H9 (cell line): ENCODE data around the gene CCDC80. TPM values are rescaled to one million over a fixed set of nuclear protein-coding genes. Genes with fewer than 3 reads are reported as not detected.

ENCODE experiments used
- DNase-seq: peaks from one replicate; pipeline ENCODE4 v3.0.0-alpha.2; 2017
- H2AFZ ChIP-seq: one replicate; pipeline ENCODE4 v1.6.1; 2013; ENCODE audit warnings: mild to moderate bottlenecking, low read length, control low read depth, moderate library complexity
- H2AK5ac ChIP-seq: 2 replicates; pipeline ENCODE4 v1.6.1; 2013; ENCODE audit warnings: low read length, control low read depth, mixed read lengths; ENCODE audit not compliant: insufficient read length
- H2BK120ac ChIP-seq: one replicate; pipeline ENCODE4 v1.6.1; 2013; ENCODE audit warnings: low read depth, mild to moderate bottlenecking, low read length, control low read depth, inconsistent platforms; ENCODE audit not compliant: poor library complexity, severe bottlenecking
- H2BK12ac ChIP-seq: 2 replicates; pipeline ENCODE4 v1.6.1; 2013; ENCODE audit warnings: low read length, control low read depth, mixed read lengths, low read depth; ENCODE audit not compliant: insufficient read length
- H2BK15ac ChIP-seq: 2 replicates; pipeline ENCODE4 v1.6.1; 2013; ENCODE audit warnings: low read depth, low read length, control low read depth
- H2BK20ac ChIP-seq: one replicate; pipeline ENCODE4 v1.6.1; 2013; ENCODE audit warnings: low read depth, mild to moderate bottlenecking, low read length, control low read depth, inconsistent platforms; ENCODE audit not compliant: poor library complexity, severe bottlenecking
- H2BK5ac ChIP-seq: 2 replicates; pipeline ENCODE4 v1.6.1; 2013; ENCODE audit warnings: low read length, control low read depth, mixed read lengths; ENCODE audit not compliant: insufficient read length
- H3K14ac ChIP-seq: 2 replicates; pipeline ENCODE4 v1.6.1; 2013; ENCODE audit warnings: low read length, control low read depth; ENCODE audit not compliant: insufficient read depth
- H3K18ac ChIP-seq: 2 replicates; pipeline ENCODE4 v1.6.1; 2013; ENCODE audit warnings: low read depth, mild to moderate bottlenecking, mixed read lengths, low read length, control low read depth; ENCODE audit not compliant: insufficient read length
- H3K23ac ChIP-seq: 2 replicates; pipeline ENCODE4 v1.6.1; 2013; ENCODE audit warnings: low read length, control low read depth, mixed read lengths, low read depth; ENCODE audit not compliant: insufficient read length
- H3K23me2 ChIP-seq: 2 replicates; pipeline ENCODE4 v1.6.1; 2013; ENCODE audit warnings: low read depth, mild to moderate bottlenecking, mixed read lengths, low read length, control low read depth; ENCODE audit not compliant: insufficient read length, poor library complexity, severe bottlenecking
- H3K27ac ChIP-seq: 2 replicates; pipeline ENCODE4 v1.5.1; 2013; ENCODE audit warnings: low read length, control low read depth, mixed read lengths, low read depth; ENCODE audit not compliant: insufficient read length
- H3K27me3 ChIP-seq: 2 replicates; pipeline ENCODE4 v1.6.1; 2013; ENCODE audit warnings: low read length, control low read depth, inconsistent platforms; ENCODE audit not compliant: insufficient read depth
- H3K4ac ChIP-seq: 2 replicates; pipeline ENCODE4 v1.6.1; 2013; ENCODE audit warnings: low read depth, mild to moderate bottlenecking, control low read depth, inconsistent platforms, low read length, moderate library complexity
- H3K4me1 ChIP-seq: 2 replicates; pipeline ENCODE4 v1.6.1; 2013; ENCODE audit warnings: low read length, control low read depth, inconsistent platforms; ENCODE audit not compliant: insufficient read depth
- H3K4me2 ChIP-seq: 2 replicates; pipeline ENCODE4 v1.6.1; 2013; ENCODE audit warnings: low read length, control low read depth, mixed read lengths; ENCODE audit not compliant: insufficient read length, insufficient read depth
- H3K56ac ChIP-seq: 2 replicates; pipeline ENCODE4 v1.6.1; 2013; ENCODE audit warnings: low read depth, mild to moderate bottlenecking, mixed read lengths, low read length, control low read depth; ENCODE audit not compliant: insufficient read length
- H3K79me1 ChIP-seq: 2 replicates; pipeline ENCODE4 v1.6.1; 2013; ENCODE audit warnings: low read depth, mild to moderate bottlenecking, moderate library complexity, low read length, control low read depth, inconsistent platforms; ENCODE audit not compliant: insufficient read depth, poor library complexity, severe bottlenecking
- H3K79me2 ChIP-seq: 2 replicates; pipeline ENCODE4 v1.6.1; 2013; ENCODE audit warnings: low read length, control low read depth, inconsistent platforms; ENCODE audit not compliant: insufficient read depth
- H3K9ac ChIP-seq: 2 replicates; pipeline ENCODE4 v1.6.1; 2013; ENCODE audit warnings: low read length, control low read depth, mixed read lengths; ENCODE audit not compliant: insufficient read length; ENCODE audit errors: extremely low read depth
- H3K9me3 ChIP-seq: one replicate; pipeline ENCODE4 v1.6.1; 2013; ENCODE audit warnings: low read depth, low read length, inconsistent platforms; ENCODE audit not compliant: control insufficient read depth
- H3T11ph ChIP-seq: one replicate; pipeline ENCODE4 v1.6.1; 2013; ENCODE audit warnings: mild to moderate bottlenecking, low read length, control low read depth, inconsistent platforms
- H4K20me1 ChIP-seq: one replicate; pipeline ENCODE4 v1.6.1; 2013; ENCODE audit not compliant: control insufficient read depth, insufficient read length, insufficient read depth
- H4K5ac ChIP-seq: 2 replicates; pipeline ENCODE4 v1.6.1; 2013; ENCODE audit warnings: low read depth, mild to moderate bottlenecking, mixed read lengths, low read length, control low read depth; ENCODE audit not compliant: insufficient read length
- H4K8ac ChIP-seq: replicated peaks from 2 replicates; pipeline ENCODE4 v1.6.1; 2013; ENCODE audit warnings: low read length, control low read depth, mixed read lengths, low read depth; ENCODE audit not compliant: insufficient read length
- H4K91ac ChIP-seq: 2 replicates; pipeline ENCODE4 v1.6.1; 2013; ENCODE audit warnings: low read depth, mild to moderate bottlenecking, moderate library complexity, mixed read lengths, low read length, control low read depth; ENCODE audit not compliant: insufficient read length
- H3K27ac Mint-ChIP-seq, 3 experiments: 2 replicates in 2 of 3; 3 replicates in 1 of 3; pipeline ENCODE4 v1.8.0; 2020 to 2021; ENCODE audit warnings: mixed read lengths in 3 of 3, mild to moderate bottlenecking in 1 of 3, moderate library complexity in 1 of 3
- H3K27me3 Mint-ChIP-seq: 2 replicates; pipeline ENCODE4 v1.8.0; 2021; ENCODE audit warnings: low read depth, mild to moderate bottlenecking, moderate library complexity, mixed read lengths
- H3K36me3 Mint-ChIP-seq, 3 experiments: 2 replicates in 2 of 3; 3 replicates in 1 of 3; pipeline ENCODE4 v1.8.0; 2020 to 2021; ENCODE audit warnings: low read depth in 3 of 3, mixed read lengths in 3 of 3; ENCODE audit not compliant: insufficient read depth in 1 of 3
- H3K4me1 Mint-ChIP-seq, 2 experiments: 2 replicates each; pipeline ENCODE4 v1.8.0; 2020; ENCODE audit warnings: mixed read lengths in 2 of 2
- H3K4me3 Mint-ChIP-seq, 2 experiments: 2 replicates in 1 of 2; 3 replicates in 1 of 2; pipeline ENCODE4 v1.8.0; 2020 to 2021; ENCODE audit warnings: mild to moderate bottlenecking in 2 of 2, mixed read lengths in 2 of 2, moderate library complexity in 1 of 2
- H3K9me3 Mint-ChIP-seq, 2 experiments: 2 replicates in 1 of 2; 3 replicates in 1 of 2; pipeline ENCODE4 v1.8.0; 2020; ENCODE audit warnings: mild to moderate bottlenecking in 2 of 2, mixed read lengths in 2 of 2, moderate library complexity in 1 of 2
- WGBS: extraction: QIAGEN DNeasy Blood & Tissue Kit; methylation state at CpG from one replicate; pipeline ENCODE4 v1.1.7; 2013; ENCODE audit warnings: missing lambda C conversion rate, low lambda C conversion rate, mixed read lengths; ENCODE audit not compliant: insufficient read length; ENCODE audit errors: extremely low coverage; 5-methylcytosine and 5-hydroxymethylcytosine counted together
- total RNA-seq: library from RNA; stranded (reverse); gene quantifications from 2 replicates; pipeline ENCODE4 v1.2.1, GENCODE V29; 2021
- TF ChIP-seq, protein P1 (sequence below): fragments of 200-600 bp; sonication (generic); conservative IDR thresholded peaks from 3 replicates; pipeline ENCODE4 v1.8.0; 2021; ENCODE audit warnings: antibody characterized with exemption, mild to moderate bottlenecking

CCDC80 gene
- total RNA-seq, 1 experiment from 2014 or later: 5.4 TPM

DNA sequence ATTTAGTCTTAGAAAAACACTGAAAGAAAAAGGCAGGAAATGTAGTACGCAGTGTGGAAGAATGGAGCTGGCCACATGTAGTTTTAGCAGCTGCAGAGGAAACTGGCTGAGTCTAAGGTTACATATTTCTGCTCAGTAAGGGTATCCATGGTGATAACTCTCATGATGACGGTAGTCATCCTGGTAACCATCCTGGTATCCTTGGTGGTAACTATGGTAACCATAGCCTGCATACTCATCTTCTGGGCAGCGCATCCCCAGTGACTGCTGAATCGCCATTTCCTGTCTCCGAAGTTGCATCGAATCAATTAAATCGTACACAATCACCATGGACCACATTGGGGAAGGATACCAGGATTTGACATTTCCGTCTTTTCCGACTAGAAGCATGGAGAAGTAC is 35.7 kb downstream of the CCDC80 start:
- H2BK120ac ChIP-seq: no peak overlapping the region
- no CpG with 5 or more reads among the region's 9 CpGs for WGBS
- no peaks in the 10 kb centered on the region for H3K79me2 ChIP-seq
- H3K18ac ChIP-seq: no peak overlapping the region
- H3K27ac Mint-ChIP-seq: no peak overlapping the region; a peak in 1 of 7 replicates
- H2BK5ac ChIP-seq: no peak overlapping the region
- H4K5ac ChIP-seq: no peak overlapping the region
- no peak overlapping the region for H3K14ac ChIP-seq
- no peaks in the 10 kb centered on the region for H3K9me3 Mint-ChIP-seq
- H2BK15ac ChIP-seq: no peak overlapping the region
- DNase-seq: no peak
- H3K4me1 ChIP-seq: no peaks in the 10 kb centered on the region
- H3K23ac ChIP-seq: no peak overlapping the region
- H4K8ac ChIP-seq: no peak overlapping the region
- H3K56ac ChIP-seq: no peak overlapping the region
- H3K9me3 ChIP-seq: no peaks in the 10 kb centered on the region
- H3K4me2 ChIP-seq: no peak overlapping the region
- no peak overlapping the region for H3K4ac ChIP-seq
- H3K4me1 Mint-ChIP-seq: peaks cover 9 to 11% of the 10 kb centered on the region in 2 experiments; a peak in 3 of 4 replicates
- H3T11ph ChIP-seq: no peak overlapping the region
- H4K91ac ChIP-seq: no peak overlapping the region
- H3K79me1 ChIP-seq: no peaks in the 10 kb centered on the region
- H2BK20ac ChIP-seq: no peak overlapping the region
- no peaks in the 10 kb centered on the region for H4K20me1 ChIP-seq
- H3K27ac ChIP-seq: no peak overlapping the region
- H2AK5ac ChIP-seq: no peak overlapping the region
- no peak overlapping the region for H2AFZ ChIP-seq
- no peak overlapping the region for H3K4me3 Mint-ChIP-seq
- TF ChIP-seq, protein P1, sequence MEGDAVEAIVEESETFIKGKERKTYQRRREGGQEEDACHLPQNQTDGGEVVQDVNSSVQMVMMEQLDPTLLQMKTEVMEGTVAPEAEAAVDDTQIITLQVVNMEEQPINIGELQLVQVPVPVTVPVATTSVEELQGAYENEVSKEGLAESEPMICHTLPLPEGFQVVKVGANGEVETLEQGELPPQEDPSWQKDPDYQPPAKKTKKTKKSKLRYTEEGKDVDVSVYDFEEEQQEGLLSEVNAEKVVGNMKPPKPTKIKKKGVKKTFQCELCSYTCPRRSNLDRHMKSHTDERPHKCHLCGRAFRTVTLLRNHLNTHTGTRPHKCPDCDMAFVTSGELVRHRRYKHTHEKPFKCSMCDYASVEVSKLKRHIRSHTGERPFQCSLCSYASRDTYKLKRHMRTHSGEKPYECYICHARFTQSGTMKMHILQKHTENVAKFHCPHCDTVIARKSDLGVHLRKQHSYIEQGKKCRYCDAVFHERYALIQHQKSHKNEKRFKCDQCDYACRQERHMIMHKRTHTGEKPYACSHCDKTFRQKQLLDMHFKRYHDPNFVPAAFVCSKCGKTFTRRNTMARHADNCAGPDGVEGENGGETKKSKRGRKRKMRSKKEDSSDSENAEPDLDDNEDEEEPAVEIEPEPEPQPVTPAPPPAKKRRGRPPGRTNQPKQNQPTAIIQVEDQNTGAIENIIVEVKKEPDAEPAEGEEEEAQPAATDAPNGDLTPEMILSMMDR: no peak
- no peaks in the 10 kb centered on the region for H3K27me3 Mint-ChIP-seq
- H3K9ac ChIP-seq: no peak overlapping the region
- no peaks in the 10 kb centered on the region for H3K36me3 Mint-ChIP-seq
- H2BK12ac ChIP-seq: no peak overlapping the region
- H3K27me3 ChIP-seq: no peaks in the 10 kb centered on the region
- H3K23me2 ChIP-seq: no peaks in the 10 kb centered on the region
